GM12865 (cell line): Measurements from ENCODE around the gene CFAP69.
"Not testable (repeated sequence)": the region's sequence is repeated elsewhere in the genome, so short reads cannot be mapped to it uniquely, and the experiment has no call there.

Source experiments
- DNase-seq: peaks from one replicate; pipeline ENCODE4 v3.0.0; 2010; ENCODE audit warnings: low read depth
- H3K4me3 ChIP-seq: 2 replicates; pipeline ENCODE4 v1.5.1; 2011; ENCODE audit warnings: mild to moderate bottlenecking, low read depth, low read length, control low read depth
- CTCF ChIP-seq: IDR thresholded peaks from 2 replicates; pipeline ENCODE4 v1.5.1; 2011; ENCODE audit warnings: low read length, control low read depth, low read depth, inconsistent platforms; ENCODE audit not compliant: insufficient read depth; ENCODE audit errors: missing control alignments

CFAP69 gene

GRCh38 chr7:90246171-90246570 is 1.2 kb downstream of the CFAP69 start:
- TF ChIP-seq CTCF = no peak
- no peak overlapping the region for H3K4me3 ChIP-seq
- DNase-seq = no peak

- H3K4me3 ChIP-seq = no peak overlapping the region
- no peak for DNase-seq
- TF ChIP-seq CTCF = no peak
These were observed 3.7 kb downstream of the CFAP69 start for GRCh38 chr7:90248706-90249105.

- H3K4me3 ChIP-seq = no peak overlapping the region
These were observed 5.8 kb downstream of the CFAP69 start for GRCh38 chr7:90250601-90251303.

GRCh38 chr7:90251304-90251635 is 6.3 kb downstream of the CFAP69 start:
- DNase-seq = no peak
- no peak for TF ChIP-seq CTCF
- H3K4me3 ChIP-seq = no peak overlapping the region

More at GRCh38 chr7:90250601-90251303, 5.8 kb downstream of the CFAP69 start:
- DNase-seq = no peak
- TF ChIP-seq CTCF = no peak

- H3K4me3 ChIP-seq, DNase-seq: not testable (repeated sequence)
These were observed 11.0 kb downstream of the CFAP69 start for GRCh38 chr7:90256011-90256410.

DNA sequence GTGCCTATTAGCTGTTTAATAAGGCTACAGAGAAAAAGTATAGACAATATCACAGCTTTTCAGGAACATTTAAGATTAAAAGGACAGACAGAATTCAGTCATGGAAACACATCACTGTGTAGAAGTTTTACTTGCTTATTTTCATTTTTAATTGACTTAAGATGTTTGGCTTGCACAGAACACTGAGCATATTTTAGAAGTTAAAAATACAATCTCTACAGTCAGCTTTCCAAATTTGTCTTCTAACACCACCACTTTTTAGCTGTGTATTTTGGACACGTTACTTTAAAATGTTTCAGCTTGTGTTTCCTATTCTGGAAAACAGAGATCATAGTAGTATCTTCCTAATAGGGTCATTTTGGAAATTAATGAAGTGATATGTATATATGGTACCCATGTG is 11.8 kb downstream of the CFAP69 start:
- H3K4me3 ChIP-seq = no peak overlapping the region
- no peak for TF ChIP-seq CTCF
- no peak for DNase-seq

DNA sequence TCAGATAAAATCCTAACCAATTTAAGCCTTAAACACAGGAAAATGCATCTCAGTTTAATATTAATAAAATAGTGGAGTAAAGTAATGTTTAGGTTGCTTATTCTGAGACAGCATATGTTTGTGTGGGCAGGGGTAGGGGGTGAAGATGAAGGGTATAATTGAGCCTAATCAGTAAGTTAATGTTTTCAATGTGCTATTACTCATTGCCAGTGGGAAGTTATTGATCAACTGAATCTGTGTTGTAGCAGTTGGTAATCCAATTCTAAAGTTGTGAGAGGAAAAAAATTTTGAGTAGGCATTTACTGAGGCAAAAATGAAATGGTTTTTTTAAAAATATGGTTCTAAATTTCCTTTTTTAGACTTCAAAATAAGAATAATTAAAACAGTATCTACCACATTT is 16.5 kb downstream of the CFAP69 start:
- H3K4me3 ChIP-seq = no peak overlapping the region
- no peak for DNase-seq
- no peak for TF ChIP-seq CTCF
